GM10266 (cell line): ENCODE results near the gene CAMSAP1.

ENCODE experiments used
- DNase-seq: peaks from one replicate; pipeline ENCODE4 v3.0.0; 2012; ENCODE audit errors: extremely low spot score
- TF ChIP-seq, protein P1 (sequence below): IDR thresholded peaks from 2 replicates; pipeline ENCODE4 v1.5.1; 2012; ENCODE audit warnings: mild to moderate bottlenecking, low read depth; ENCODE audit not compliant: control insufficient read depth, insufficient read depth; ENCODE audit errors: missing control alignments

CAMSAP1 gene

DNA sequence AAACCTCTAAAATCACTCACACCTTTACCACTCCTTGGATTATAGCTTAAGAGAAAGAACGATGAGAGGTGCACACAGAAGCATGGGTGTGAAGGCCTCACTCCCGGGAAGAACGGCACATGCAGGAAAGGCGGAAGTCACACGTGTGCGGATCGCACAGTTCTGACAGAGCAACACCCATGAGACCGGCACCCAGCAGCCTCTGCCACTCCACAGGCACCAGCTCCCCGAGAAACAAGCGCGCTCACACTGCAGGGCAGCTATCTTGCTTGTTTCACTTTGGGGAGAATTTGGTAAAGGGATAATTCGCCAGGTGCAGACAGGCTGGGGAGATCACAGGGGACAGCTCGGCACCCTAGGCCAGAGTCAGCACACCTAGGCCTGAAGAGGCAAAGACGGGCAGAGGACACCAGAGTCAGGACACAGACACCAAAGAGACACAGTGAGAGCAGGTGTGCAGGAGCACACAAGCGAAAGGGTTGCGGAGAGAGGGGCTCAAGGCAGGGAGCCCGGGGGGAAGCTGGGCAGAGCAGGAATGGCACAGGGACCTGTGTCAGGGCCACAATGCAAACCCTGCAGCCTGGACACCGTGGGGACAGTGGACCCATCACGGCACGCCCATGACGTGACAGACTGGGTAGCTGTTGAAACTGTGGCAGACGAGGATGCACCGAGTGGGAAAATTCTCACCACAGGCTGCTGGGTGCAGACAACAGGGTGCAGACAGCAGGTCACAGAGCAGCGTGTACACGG, 81.7 kb downstream of the CAMSAP1 start:
- DNase-seq, result no peak
- TF ChIP-seq, protein P1, sequence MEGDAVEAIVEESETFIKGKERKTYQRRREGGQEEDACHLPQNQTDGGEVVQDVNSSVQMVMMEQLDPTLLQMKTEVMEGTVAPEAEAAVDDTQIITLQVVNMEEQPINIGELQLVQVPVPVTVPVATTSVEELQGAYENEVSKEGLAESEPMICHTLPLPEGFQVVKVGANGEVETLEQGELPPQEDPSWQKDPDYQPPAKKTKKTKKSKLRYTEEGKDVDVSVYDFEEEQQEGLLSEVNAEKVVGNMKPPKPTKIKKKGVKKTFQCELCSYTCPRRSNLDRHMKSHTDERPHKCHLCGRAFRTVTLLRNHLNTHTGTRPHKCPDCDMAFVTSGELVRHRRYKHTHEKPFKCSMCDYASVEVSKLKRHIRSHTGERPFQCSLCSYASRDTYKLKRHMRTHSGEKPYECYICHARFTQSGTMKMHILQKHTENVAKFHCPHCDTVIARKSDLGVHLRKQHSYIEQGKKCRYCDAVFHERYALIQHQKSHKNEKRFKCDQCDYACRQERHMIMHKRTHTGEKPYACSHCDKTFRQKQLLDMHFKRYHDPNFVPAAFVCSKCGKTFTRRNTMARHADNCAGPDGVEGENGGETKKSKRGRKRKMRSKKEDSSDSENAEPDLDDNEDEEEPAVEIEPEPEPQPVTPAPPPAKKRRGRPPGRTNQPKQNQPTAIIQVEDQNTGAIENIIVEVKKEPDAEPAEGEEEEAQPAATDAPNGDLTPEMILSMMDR, result no peak

DNA sequence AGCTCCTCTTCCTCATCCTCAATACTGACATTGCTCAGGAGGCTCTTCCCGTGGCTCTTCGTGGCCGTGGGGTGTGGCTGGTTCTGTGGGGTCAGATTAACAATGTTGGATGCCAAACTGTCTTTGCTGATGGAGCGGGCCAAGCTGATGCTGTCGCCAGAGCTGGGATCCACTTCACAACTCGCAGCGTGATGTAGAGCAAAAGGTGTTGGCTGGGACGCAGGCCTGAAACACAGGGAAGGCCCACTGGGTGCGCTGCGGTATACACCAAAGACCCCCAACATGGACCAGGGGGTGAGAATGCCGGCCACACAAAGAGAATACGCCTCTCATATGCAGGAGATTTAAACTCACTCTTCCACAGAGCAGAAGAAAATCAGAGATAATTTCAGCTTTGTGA, 84.3 kb downstream of the CAMSAP1 start:
- DNase-seq, result no peak
- TF ChIP-seq, protein P1, result no peak

DNA sequence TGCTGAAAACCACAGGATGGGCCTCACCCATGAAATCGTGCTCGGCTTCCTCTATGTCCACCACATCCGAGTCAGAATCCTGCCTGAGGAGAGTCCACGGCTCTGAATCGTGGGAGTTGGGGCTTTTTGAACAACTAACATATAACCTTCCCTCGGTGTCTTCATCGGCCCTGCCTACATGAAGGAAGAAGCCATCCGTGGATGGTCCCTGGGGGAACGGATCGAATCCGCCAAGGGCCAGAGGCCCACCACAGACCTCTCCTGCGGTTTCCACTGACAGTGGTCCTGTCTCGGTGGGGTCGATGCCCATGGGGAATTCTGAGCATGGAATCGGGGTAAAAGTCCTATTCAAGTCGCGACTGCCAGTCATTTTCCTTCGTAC, 85.0 kb downstream of the CAMSAP1 start:
- DNase-seq, result no peak
- TF ChIP-seq, protein P1, result no peak

DNA sequence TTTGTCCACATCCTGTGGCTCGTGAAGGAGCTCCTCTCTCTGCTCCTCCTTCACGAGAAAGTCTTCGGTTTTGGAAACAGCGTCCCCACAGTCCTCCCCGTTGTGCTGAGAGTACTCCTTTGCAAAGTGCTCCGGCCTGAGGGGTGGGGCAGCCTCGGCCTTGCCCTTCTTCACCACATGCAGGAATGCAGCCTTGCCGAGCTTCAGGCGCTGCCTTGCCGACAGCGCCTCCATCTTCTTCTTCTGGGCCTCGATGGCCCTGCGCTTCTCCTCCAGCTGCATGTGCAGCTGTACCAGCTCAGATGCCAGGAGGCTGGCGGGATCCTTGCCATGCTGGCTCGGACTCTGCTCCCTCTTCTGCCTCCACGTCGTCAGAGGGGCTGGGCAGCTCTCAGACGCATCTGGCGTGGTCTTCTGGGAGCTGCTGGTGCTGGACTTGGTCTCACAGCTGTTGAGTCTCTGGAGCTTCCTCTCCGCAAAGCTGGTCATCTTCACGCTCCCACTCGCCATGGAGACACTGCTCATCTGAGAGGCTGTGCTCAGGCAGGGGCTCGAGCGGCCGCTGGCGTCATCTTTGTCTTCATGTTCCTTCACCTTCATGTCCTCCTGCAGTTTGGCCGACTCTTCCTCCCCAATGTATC, 85.5 kb downstream of the CAMSAP1 start:
- DNase-seq, result no peak
- TF ChIP-seq, protein P1, result no peak

DNA sequence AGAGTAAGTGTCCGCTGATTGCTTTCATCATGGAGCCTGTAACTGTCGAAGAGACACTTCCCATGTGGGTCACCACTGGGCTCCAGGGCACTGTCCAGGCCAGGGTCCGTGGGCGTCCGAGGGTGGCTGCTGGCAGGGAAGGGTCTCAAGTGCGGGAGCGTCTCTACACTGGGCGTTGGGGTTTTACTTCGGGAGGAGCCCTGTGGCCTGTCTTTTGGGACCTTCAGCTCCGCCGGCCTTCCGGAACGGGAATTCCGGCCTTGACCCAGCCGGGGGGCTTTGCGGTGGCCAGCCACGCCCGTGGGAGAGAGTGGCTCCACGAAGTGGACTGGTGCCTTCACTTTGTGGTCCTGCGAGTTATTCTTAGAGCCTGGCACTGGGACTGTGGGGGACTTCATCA, 86.2 kb downstream of the CAMSAP1 start:
- TF ChIP-seq, protein P1, result no peak
- DNase-seq, result no peak

DNA sequence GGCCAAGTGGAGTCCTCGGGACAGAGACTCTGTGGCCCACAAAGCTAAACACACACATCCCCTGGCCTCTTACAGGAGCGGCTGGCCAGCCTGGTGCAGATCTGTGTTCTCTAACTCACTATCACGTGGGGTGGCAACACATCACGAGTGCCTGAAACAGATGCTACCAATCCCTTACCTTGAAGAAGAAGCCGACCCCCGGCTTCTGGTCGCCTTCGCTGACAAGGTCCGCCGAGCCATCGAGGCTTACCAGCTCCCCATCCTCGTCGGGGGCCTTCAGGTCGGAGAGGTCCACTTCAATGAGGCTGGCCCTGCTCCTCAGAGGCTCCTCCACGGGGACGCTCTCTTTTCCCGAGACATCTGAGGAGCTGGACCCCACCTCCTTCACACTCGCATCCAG, 86.7 kb downstream of the CAMSAP1 start:
- DNase-seq, result no peak
- TF ChIP-seq, protein P1, result no peak

DNA sequence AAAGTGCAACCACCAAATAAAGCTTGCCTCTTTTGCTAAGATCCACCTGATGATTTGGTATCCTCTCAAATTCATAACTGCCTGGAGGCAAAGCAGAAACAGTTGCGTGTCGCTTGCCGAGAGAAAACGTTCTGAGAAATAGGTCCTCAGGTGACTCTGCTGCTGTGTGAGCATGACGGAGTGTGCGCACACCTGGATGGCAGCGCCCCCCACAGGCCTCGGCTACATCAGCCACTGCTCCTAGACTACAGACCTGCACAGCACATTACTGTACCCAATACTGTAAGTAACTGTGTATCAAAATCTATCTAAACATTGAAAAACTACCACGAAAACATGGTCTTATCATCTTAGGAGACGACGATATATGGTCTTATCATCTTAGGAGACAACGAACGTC, 87.4 kb downstream of the CAMSAP1 start:
- DNase-seq, result no peak
- TF ChIP-seq, protein P1, result no peak
